A673 (cell line): ENCODE measurements around the gene ANKRD10.

Source experiments
- CTCF ChIP-seq: fragments of 300-800, 200-600 bp; sonication (generic); conservative IDR thresholded peaks from 2 replicates; pipeline ENCODE4 v1.5.1; 2017; ENCODE audit warnings: low read depth, mild to moderate bottlenecking, antibody characterized with exemption, low read length, moderate library complexity, mixed read lengths
- EZH2 ChIP-seq: fragments of 200-600 bp; sonication (generic); IDR thresholded peaks from 2 replicates; pipeline ENCODE4 v1.6.1; 2017; ENCODE audit warnings: borderline replicate concordance, low read depth, mild to moderate bottlenecking, mixed read lengths, antibody characterized with exemption, low read length; ENCODE audit not compliant: poor library complexity, severe bottlenecking

DNA sequence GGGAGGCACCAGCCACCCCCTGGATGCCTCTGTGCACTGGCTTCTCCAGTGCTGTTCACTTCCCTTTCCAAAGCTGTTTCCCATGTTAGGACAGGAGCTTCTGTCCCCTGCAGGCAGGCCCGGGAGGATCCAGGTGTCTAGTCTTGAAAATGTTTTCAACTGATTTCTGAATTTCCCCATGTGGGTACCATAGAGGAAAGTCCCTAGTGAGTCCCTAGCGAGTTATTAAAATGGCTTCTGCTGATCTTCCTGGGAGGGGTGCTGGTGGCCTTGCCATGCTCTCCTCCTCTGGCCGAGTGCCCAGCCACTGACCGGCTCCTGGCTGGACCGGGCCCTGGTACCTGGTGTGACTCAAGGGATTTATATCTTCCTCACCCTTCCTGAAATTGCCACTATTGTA, 5.2 kb upstream of the ANKRD10 start:
- TF ChIP-seq CTCF (no peak), EZH2 (no peak)
